Prostate gland (tissue), 2 donors: ENCODE measurements around the gene TRA2B.

Experiments used
- CTCF ChIP-seq, 4 experiments: fragments of 200-600 bp in 2 of 4; fragments of 450-650 bp in 2 of 4; sonication (generic) in 2 of 4; IDR thresholded peaks; 1 replicate in 3 of 4; 2 replicates in 1 of 4; pipeline ENCODE4 v1.5.1; 2016 to 2019; ENCODE audit warnings: antibody characterized with exemption in 4 of 4, mild to moderate bottlenecking in 2 of 4, moderate library complexity in 2 of 4
- POLR2A ChIP-seq: fragments of 450-650 bp; IDR thresholded peaks from one replicate; pipeline ENCODE4 v1.6.1; 2016; ENCODE audit warnings: antibody characterized with exemption, mild to moderate bottlenecking
- POLR2AphosphoS5 ChIP-seq: sonication (generic); formaldehyde crosslinking; IDR thresholded peaks from one replicate; pipeline ENCODE4 v1.6.1; 2017; ENCODE audit warnings: antibody characterized with exemption

- TF ChIP-seq CTCF (IDR thresholded peaks at IDR 0.05) (no peak), POLR2A (no peak), POLR2AphosphoS5 (no peak)
Observed at GRCh38 chr3:185949515-185949914, 11.7 kb upstream of the TRA2B start.
